ENCODE measurements around the gene KLC4. TPM values are rescaled to one million over a fixed set of nuclear protein-coding genes. Genes with fewer than 3 reads are reported as not detected.

KLC4 gene
- total RNA-seq, 1 experiment from 2014 or later: 17.5 TPM

DNA sequence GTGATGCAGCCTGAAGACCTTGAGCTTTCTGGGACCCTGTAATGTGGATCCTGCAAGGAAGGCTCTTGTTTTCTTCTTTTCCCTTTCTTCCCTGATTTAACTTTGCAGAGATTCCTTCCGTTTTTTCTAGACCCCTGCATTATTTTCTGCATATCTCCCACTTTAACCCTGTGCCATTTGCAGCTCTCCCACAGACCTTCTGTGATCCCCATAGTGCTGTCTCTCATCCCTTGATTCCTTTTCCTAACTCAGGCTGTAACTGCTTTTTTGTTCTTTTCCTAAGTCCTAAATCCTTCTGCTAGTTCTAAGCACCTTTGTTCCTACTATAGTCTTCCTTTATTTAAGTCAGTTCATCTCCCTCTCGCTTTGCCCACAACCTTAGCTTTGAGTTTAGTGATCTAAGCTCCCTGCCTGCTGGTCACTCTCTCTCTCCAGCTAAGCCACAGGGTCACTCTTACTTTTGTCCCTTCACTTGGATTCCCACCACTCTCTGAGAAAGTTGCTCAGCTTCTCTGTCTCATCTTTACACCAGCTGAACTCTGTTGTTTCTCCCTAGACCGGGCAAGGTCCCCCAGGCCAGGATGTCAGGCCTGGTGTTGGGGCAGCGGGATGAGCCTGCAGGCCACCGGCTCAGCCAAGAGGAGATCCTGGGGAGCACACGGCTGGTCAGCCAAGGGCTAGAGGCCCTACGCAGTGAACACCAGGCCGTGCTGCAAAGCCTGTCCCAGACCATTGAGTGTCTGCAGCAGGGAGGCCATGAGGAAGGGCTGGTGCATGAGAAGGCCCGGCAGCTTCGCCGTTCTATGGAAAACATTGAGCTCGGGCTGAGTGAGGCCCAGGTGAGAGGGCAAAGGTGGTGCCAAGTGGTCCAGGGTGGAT, 1.6 kb downstream of the KLC4 start:
- Histone ChIP-seq H4K20me1 (ENCODE audit: low read length) (peaks cover 6% of the 10 kb centered on the region; the same call in 1 of the 2 replicates), H3K9me2 (replicated peaks; ENCODE audit: low read length) (no peaks in the 10 kb centered on the region), H3K27me3 (ENCODE audit: low read length) (no peaks in the 10 kb centered on the region), H3K9me3 (ENCODE audit: low read length) (no peaks in the 10 kb centered on the region), H3K36me3 (ENCODE audit: low read depth, low read length) (peaks cover 9% of the 10 kb centered on the region; the same call in 1 of the 2 replicates), H3K27ac (ENCODE audit: low read length) (peak overlapping the region; percentile 46; the same call in 1 of the 2 replicates), H3K4me3 (ENCODE audit: low read length) (peak overlapping the region; percentile 91), H3K9ac (ENCODE audit: low read length) (peak overlapping the region; percentile 93; the same call in 1 of the 2 replicates), H3K79me2 (ENCODE audit: low read length) (peaks cover 29% of the 10 kb centered on the region), H3K4me2 (ENCODE audit: low read length) (peak overlapping the region; percentile 99), H3F3A (ENCODE audit: low read length, unreplicated experiment) (no peaks in the 10 kb centered on the region), H2AFZ (ENCODE audit: low read length) (no peak overlapping the region), H3K4me1 (ENCODE audit: insufficient read depth, low read length) (peaks cover 23% of the 10 kb centered on the region)
- ATAC-seq (no peak), DNase-seq (no peak)
- intact Hi-C loops (cut with micrococcal nuclease): no loop called here
- no peak for TF ChIP-seq EZH2 (IDR thresholded peaks at IDR 0.05; ENCODE audit: low read length, unreplicated experiment)
- TF ChIP-seq, protein P1, sequence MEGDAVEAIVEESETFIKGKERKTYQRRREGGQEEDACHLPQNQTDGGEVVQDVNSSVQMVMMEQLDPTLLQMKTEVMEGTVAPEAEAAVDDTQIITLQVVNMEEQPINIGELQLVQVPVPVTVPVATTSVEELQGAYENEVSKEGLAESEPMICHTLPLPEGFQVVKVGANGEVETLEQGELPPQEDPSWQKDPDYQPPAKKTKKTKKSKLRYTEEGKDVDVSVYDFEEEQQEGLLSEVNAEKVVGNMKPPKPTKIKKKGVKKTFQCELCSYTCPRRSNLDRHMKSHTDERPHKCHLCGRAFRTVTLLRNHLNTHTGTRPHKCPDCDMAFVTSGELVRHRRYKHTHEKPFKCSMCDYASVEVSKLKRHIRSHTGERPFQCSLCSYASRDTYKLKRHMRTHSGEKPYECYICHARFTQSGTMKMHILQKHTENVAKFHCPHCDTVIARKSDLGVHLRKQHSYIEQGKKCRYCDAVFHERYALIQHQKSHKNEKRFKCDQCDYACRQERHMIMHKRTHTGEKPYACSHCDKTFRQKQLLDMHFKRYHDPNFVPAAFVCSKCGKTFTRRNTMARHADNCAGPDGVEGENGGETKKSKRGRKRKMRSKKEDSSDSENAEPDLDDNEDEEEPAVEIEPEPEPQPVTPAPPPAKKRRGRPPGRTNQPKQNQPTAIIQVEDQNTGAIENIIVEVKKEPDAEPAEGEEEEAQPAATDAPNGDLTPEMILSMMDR (conservative IDR thresholded peaks at IDR 0.05; ENCODE audit: low read depth, low read length): no peak
- no peak for TF ChIP-seq EZH2phosphoT487 (IDR thresholded peaks at IDR 0.05; ENCODE audit: borderline replicate concordance, low read length)
- ChIA-PET POLR2A (ENCODE audit: unreplicated experiment) (no interaction called here), CTCF (interaction anchor here (0.5 kb wide), 1 partner anchor 65 kb away, joined by 4 read pairs; no protein-coding TSS in a partner anchor)
- TSS peak; percentile 53 for BruUV-seq (replicated peaks)

DNA sequence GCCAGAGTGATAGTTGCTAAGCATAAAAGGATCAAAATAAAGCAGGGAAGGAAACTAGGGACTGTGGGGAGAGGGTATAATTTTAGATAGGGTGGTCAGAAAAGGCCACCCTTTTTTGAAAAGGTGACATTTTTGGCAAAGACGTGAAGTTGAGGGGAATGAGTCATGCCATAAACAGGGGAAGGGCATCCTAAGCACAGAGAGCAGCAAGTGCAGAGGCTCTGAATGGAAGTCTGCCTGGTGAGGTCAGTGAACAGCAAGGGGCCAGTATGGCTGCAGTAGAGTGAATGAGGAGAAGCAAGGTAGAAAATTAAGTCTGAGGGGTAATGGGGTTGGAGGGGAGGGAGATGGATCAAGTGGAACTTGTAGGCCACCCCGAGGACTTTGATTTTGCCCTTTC, 2.4 kb downstream of the KLC4 start:
- Histone ChIP-seq H3K4me1 (ENCODE audit: insufficient read depth, low read length) (peaks cover 23% of the 10 kb centered on the region), H3K79me2 (ENCODE audit: low read length) (peaks cover 29% of the 10 kb centered on the region), H3K9ac (ENCODE audit: low read length) (no peak overlapping the region), H4K20me1 (ENCODE audit: low read length) (peaks cover 6% of the 10 kb centered on the region; the same call in 1 of the 2 replicates), H3K4me3 (ENCODE audit: low read length) (no peak overlapping the region), H3K36me3 (ENCODE audit: low read depth, low read length) (peaks cover 5% of the 10 kb centered on the region; the same call in 1 of the 2 replicates), H3K27ac (ENCODE audit: low read length) (no peak overlapping the region), H3K27me3 (ENCODE audit: low read length) (no peaks in the 10 kb centered on the region), H3K4me2 (ENCODE audit: low read length) (0 out of 2 replicates have a peak overlapping the region, but pooled peaks have one; percentile 18), H3F3A (ENCODE audit: low read length, unreplicated experiment) (no peaks in the 10 kb centered on the region), H3K9me2 (replicated peaks; ENCODE audit: low read length) (no peaks in the 10 kb centered on the region), H3K9me3 (ENCODE audit: low read length) (no peaks in the 10 kb centered on the region), H2AFZ (ENCODE audit: low read length) (no peak overlapping the region)
- DNase-seq (peak; percentile 29), ATAC-seq (peak; percentile 19; the same call in 1 of the 2 replicates)
- ChIA-PET CTCF (no interaction called here), POLR2A (ENCODE audit: unreplicated experiment) (no interaction called here)
- no TSS peak for BruUV-seq (replicated peaks)
- TF ChIP-seq EZH2 (IDR thresholded peaks at IDR 0.05; ENCODE audit: low read length, unreplicated experiment): no peak
- TF ChIP-seq, protein P1 (conservative IDR thresholded peaks at IDR 0.05; ENCODE audit: low read depth, low read length): no peak
- TF ChIP-seq EZH2phosphoT487 (IDR thresholded peaks at IDR 0.05; ENCODE audit: borderline replicate concordance, low read length): no peak
- intact Hi-C loops (cut with micrococcal nuclease): no loop called here

DNA sequence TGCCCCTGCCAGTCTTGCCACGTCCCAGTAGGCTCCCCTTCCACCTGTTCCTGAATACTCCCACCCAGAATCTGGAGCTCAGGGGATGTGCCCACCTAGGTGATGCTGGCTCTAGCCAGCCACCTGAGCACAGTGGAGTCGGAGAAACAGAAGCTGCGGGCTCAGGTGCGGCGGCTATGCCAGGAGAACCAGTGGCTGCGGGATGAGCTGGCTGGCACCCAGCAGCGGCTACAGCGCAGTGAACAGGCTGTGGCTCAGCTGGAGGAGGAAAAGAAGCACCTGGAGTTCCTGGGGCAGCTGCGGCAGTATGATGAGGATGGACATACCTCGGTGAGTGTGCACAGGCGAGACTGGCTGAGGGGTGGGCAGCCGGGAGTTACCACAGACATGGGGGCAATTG, 3.4 kb downstream of the KLC4 start:
- Histone ChIP-seq H3K9me2 (replicated peaks; ENCODE audit: low read length) (no peaks in the 10 kb centered on the region), H2AFZ (ENCODE audit: low read length) (no peak overlapping the region), H3F3A (ENCODE audit: low read length, unreplicated experiment) (no peaks in the 10 kb centered on the region), H3K27ac (ENCODE audit: low read length) (no peak overlapping the region), H3K4me1 (ENCODE audit: insufficient read depth, low read length) (peaks cover 22% of the 10 kb centered on the region), H3K79me2 (ENCODE audit: low read length) (peaks cover 25% of the 10 kb centered on the region), H3K9me3 (ENCODE audit: low read length) (no peaks in the 10 kb centered on the region), H3K4me2 (ENCODE audit: low read length) (no peak overlapping the region), H3K9ac (ENCODE audit: low read length) (no peak overlapping the region), H3K36me3 (ENCODE audit: low read depth, low read length) (peaks cover 2% of the 10 kb centered on the region; the same call in 1 of the 2 replicates), H3K27me3 (ENCODE audit: low read length) (no peaks in the 10 kb centered on the region), H3K4me3 (ENCODE audit: low read length) (no peak overlapping the region), H4K20me1 (ENCODE audit: low read length) (peaks cover 6% of the 10 kb centered on the region; the same call in 1 of the 2 replicates)
- ATAC-seq (no peak), DNase-seq (no peak)
- BruUV-seq (replicated peaks): no TSS peak
- POLR2A ChIA-PET (ENCODE audit: unreplicated experiment): no interaction called here
- intact Hi-C loops (cut with micrococcal nuclease): no loop called here
- CTCF ChIA-PET: no interaction called here
- no peak for TF ChIP-seq EZH2 (IDR thresholded peaks at IDR 0.05; ENCODE audit: low read length, unreplicated experiment)
- TF ChIP-seq, protein P1 (conservative IDR thresholded peaks at IDR 0.05; ENCODE audit: low read depth, low read length): no peak
- no peak for TF ChIP-seq EZH2phosphoT487 (IDR thresholded peaks at IDR 0.05; ENCODE audit: borderline replicate concordance, low read length)

Measured in PC-3 (cell line).